ENCODE data around the gene GBF1. TPM values are rescaled to one million over a fixed set of nuclear protein-coding genes. Genes with fewer than 3 reads are reported as not detected.

The GBF1 gene
- total RNA-seq, 1 experiment from 2014 or later: 23.7 TPM

GRCh38 chr10:102229810-102230263 is 15.5 kb upstream of the GBF1 start:
- Mint-ChIP-seq H3K9me3 (peaks cover 0 to 6% of the 10 kb centered on the region in 2 experiments; a peak in 2 of 5 replicates), H3K27me3 (ENCODE audit: low read depth) (peaks cover 99% of the 10 kb centered on the region), H3K4me1 (peaks cover 8 to 16% of the 10 kb centered on the region in 2 experiments), H3K27ac (no peak overlapping the region), H3K36me3 (ENCODE audit: insufficient read depth in 1 of 3, low read depth in 3 of 3) (no peaks in the 10 kb centered on the region; a peak in 1 of 7 replicates), H3K4me3 (peak overlapping the region; percentile 57 to 79)
- Histone ChIP-seq H3K23ac (ENCODE audit: insufficient read length, low read depth, low read length) (no peak overlapping the region), H3K27ac (ENCODE audit: insufficient read length, low read depth, low read length) (no peak overlapping the region), H3K4me2 (ENCODE audit: insufficient read depth, insufficient read length, low read length) (peak overlapping the region; percentile 53), H3K4ac (ENCODE audit: low read depth, low read length) (no peak overlapping the region), H2BK5ac (ENCODE audit: insufficient read length, low read length) (no peak overlapping the region), H3K9ac (ENCODE audit: extremely low read depth, insufficient read length, low read length) (no peak overlapping the region), H3K56ac (ENCODE audit: insufficient read length, low read depth, low read length) (no peak overlapping the region), H2BK12ac (ENCODE audit: insufficient read length, low read depth, low read length) (no peak overlapping the region), H2BK15ac (ENCODE audit: low read depth, low read length) (no peak overlapping the region), H4K20me1 (ENCODE audit: control insufficient read depth, insufficient read depth, insufficient read length) (peaks cover 1% of the 10 kb centered on the region), H3K23me2 (ENCODE audit: insufficient read length, low read depth, low read length, poor library complexity, severe bottlenecking) (peaks cover 18% of the 10 kb centered on the region), H3K4me1 (ENCODE audit: insufficient read depth, low read length) (no peaks in the 10 kb centered on the region), H2AK5ac (ENCODE audit: insufficient read length, low read length) (no peak overlapping the region), H3T11ph (ENCODE audit: low read length) (no peak overlapping the region), H4K91ac (ENCODE audit: insufficient read length, low read depth, low read length) (no peak overlapping the region), H2AFZ (ENCODE audit: low read length) (no peak overlapping the region), H3K18ac (ENCODE audit: insufficient read length, low read depth, low read length) (no peak overlapping the region), H3K27me3 (ENCODE audit: insufficient read depth, low read length) (peaks cover 61% of the 10 kb centered on the region), H4K5ac (ENCODE audit: insufficient read length, low read depth, low read length) (no peak overlapping the region), H3K14ac (ENCODE audit: insufficient read depth, low read length) (no peak overlapping the region), H2BK20ac (ENCODE audit: low read depth, low read length, poor library complexity, severe bottlenecking) (no peak overlapping the region), H3K79me2 (ENCODE audit: insufficient read depth, low read length) (no peaks in the 10 kb centered on the region), H3K79me1 (ENCODE audit: insufficient read depth, low read depth, low read length, poor library complexity, severe bottlenecking) (no peaks in the 10 kb centered on the region), H2BK120ac (ENCODE audit: low read depth, low read length, poor library complexity, severe bottlenecking) (no peak overlapping the region), H3K9me3 (ENCODE audit: control insufficient read depth, low read depth, low read length) (no peaks in the 10 kb centered on the region), H4K8ac (replicated peaks; ENCODE audit: insufficient read length, low read depth, low read length) (no peak overlapping the region)
- peak; percentile 97 for TF ChIP-seq CTCF (conservative IDR thresholded peaks at IDR 0.05)
- peak; percentile 88 for DNase-seq
- no CpG with 5 or more reads among the region's 24 CpGs for WGBS (ENCODE audit: extremely low coverage, insufficient read length, low lambda C conversion rate)
